Liver (tissue), 3 donors: Measurements from ENCODE around the gene COL6A3.

Experiments used
- CTCF ChIP-seq: fragments of 150-350 bp; IDR thresholded peaks from 2 replicates; pipeline ENCODE4 v1.5.1; 2017; ENCODE audit warnings: improper control_type of control experiment, low read depth, low read length; ENCODE audit not compliant: missing input control
- EGR1 ChIP-seq, 2 donors: IDR thresholded peaks; 2 replicates each; pipeline ENCODE4 v1.6.1; 2016 to 2018; ENCODE audit warnings: antibody characterized with exemption in 2 of 2, low read depth in 2 of 2
- FOXA1 ChIP-seq: IDR thresholded peaks from 2 replicates; pipeline ENCODE4 v1.6.1; 2016; ENCODE audit warnings: antibody characterized with exemption
- GABPA ChIP-seq, 2 donors: IDR thresholded peaks in 1 of 2; conservative IDR thresholded peaks in 1 of 2; 2 replicates each; pipeline ENCODE4 v1.6.1; 2016; ENCODE audit warnings: antibody characterized with exemption in 2 of 2, mild to moderate bottlenecking in 1 of 2, moderate library complexity in 1 of 2
- JUND ChIP-seq, 2 donors: IDR thresholded peaks; 2 replicates each; pipeline ENCODE4 v1.6.1; 2016; ENCODE audit warnings: antibody characterized with exemption in 2 of 2
- MAX ChIP-seq: IDR thresholded peaks from 2 replicates; pipeline ENCODE4 v1.6.1; 2016; ENCODE audit warnings: antibody characterized with exemption
- RAD21 ChIP-seq, 2 donors: IDR thresholded peaks; 2 replicates each; pipeline ENCODE4 v1.6.1; 2016; ENCODE audit warnings: antibody characterized with exemption in 2 of 2, mild to moderate bottlenecking in 2 of 2
- RXRA ChIP-seq, 2 donors: IDR thresholded peaks; 2 replicates each; pipeline ENCODE4 v1.6.1; 2017 to 2018; ENCODE audit warnings: antibody characterized with exemption in 2 of 2, mild to moderate bottlenecking in 1 of 2
- SP1 ChIP-seq: IDR thresholded peaks from 2 replicates; pipeline ENCODE4 v1.6.1; 2018; ENCODE audit warnings: antibody characterized with exemption, mild to moderate bottlenecking
- YY1 ChIP-seq: IDR thresholded peaks from 2 replicates; pipeline ENCODE4 v1.6.1; 2016; ENCODE audit warnings: antibody characterized with exemption, mild to moderate bottlenecking
- ZBTB33 ChIP-seq: IDR thresholded peaks from 2 replicates; pipeline ENCODE4 v1.6.1; 2016; ENCODE audit warnings: antibody characterized with exemption
- TF ChIP-seq, protein P1 (sequence below): IDR thresholded peaks from 2 replicates; pipeline ENCODE4 v1.6.1; 2016; ENCODE audit warnings: antibody characterized with exemption
- TF ChIP-seq, protein P2 (sequence below): IDR thresholded peaks from 2 replicates; pipeline ENCODE4 v1.6.1; 2016; ENCODE audit warnings: antibody characterized with exemption, mild to moderate bottlenecking
- donor health status: healthy.
- donor health status: healthy.

- TF ChIP-seq CTCF, result no peak
- TF ChIP-seq RAD21 (IDR thresholded peaks at IDR 0.05), result no peak
- no peak for TF ChIP-seq YY1
- TF ChIP-seq, protein P1, sequence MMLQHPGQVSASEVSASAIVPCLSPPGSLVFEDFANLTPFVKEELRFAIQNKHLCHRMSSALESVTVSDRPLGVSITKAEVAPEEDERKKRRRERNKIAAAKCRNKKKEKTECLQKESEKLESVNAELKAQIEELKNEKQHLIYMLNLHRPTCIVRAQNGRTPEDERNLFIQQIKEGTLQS, result no peak
- TF ChIP-seq FOXA1, result no peak
- TF ChIP-seq SP1, result no peak
- TF ChIP-seq ZBTB33, result no peak
- no peak for TF ChIP-seq MAX
- TF ChIP-seq, protein P2, sequence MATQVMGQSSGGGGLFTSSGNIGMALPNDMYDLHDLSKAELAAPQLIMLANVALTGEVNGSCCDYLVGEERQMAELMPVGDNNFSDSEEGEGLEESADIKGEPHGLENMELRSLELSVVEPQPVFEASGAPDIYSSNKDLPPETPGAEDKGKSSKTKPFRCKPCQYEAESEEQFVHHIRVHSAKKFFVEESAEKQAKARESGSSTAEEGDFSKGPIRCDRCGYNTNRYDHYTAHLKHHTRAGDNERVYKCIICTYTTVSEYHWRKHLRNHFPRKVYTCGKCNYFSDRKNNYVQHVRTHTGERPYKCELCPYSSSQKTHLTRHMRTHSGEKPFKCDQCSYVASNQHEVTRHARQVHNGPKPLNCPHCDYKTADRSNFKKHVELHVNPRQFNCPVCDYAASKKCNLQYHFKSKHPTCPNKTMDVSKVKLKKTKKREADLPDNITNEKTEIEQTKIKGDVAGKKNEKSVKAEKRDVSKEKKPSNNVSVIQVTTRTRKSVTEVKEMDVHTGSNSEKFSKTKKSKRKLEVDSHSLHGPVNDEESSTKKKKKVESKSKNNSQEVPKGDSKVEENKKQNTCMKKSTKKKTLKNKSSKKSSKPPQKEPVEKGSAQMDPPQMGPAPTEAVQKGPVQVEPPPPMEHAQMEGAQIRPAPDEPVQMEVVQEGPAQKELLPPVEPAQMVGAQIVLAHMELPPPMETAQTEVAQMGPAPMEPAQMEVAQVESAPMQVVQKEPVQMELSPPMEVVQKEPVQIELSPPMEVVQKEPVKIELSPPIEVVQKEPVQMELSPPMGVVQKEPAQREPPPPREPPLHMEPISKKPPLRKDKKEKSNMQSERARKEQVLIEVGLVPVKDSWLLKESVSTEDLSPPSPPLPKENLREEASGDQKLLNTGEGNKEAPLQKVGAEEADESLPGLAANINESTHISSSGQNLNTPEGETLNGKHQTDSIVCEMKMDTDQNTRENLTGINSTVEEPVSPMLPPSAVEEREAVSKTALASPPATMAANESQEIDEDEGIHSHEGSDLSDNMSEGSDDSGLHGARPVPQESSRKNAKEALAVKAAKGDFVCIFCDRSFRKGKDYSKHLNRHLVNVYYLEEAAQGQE, result no peak
- TF ChIP-seq EGR1 (IDR thresholded peaks at IDR 0.05; ENCODE audit: low read depth in 2 of 2), result no peak
- no peak for TF ChIP-seq JUND (IDR thresholded peaks at IDR 0.05)
- no peak for TF ChIP-seq GABPA (IDR thresholded peaks at IDR 0.05 in 1 of 2, conservative IDR thresholded peaks at IDR 0.05 in 1 of 2)
- TF ChIP-seq RXRA (IDR thresholded peaks at IDR 0.05), result no peak
Measured at GRCh38 chr2:237315829-237316225, 98.1 kb downstream of the COL6A3 start.
